Measurements from ENCODE around the gene METRNL.

METRNL gene

GRCh38 chr17:83092931-83093330 lies 13.5 kb downstream of the METRNL start:
- TF ChIP-seq CTCF (IDR thresholded peaks at IDR 0.05; ENCODE audit: low read depth, low read length): no peak
- no peak overlapping the region for H3K4me3 ChIP-seq (ENCODE audit: low read depth, low read length)

- H3K4me3 ChIP-seq (ENCODE audit: low read depth, low read length): no peak overlapping the region
- no peak for TF ChIP-seq CTCF (IDR thresholded peaks at IDR 0.05; ENCODE audit: low read depth, low read length)
These were observed 14.1 kb downstream of the METRNL start for GRCh38 chr17:83093506-83093905.

GRCh38 chr17:83094291-83094690 lies 14.9 kb downstream of the METRNL start:
- TF ChIP-seq CTCF (IDR thresholded peaks at IDR 0.05; ENCODE audit: low read depth, low read length): no peak
- H3K4me3 ChIP-seq (ENCODE audit: low read depth, low read length): no peak overlapping the region

- no peak for TF ChIP-seq CTCF (IDR thresholded peaks at IDR 0.05; ENCODE audit: low read depth, low read length)
These were observed 15.6 kb downstream of the METRNL start for GRCh38 chr17:83095016-83095415.

GRCh38 chr17:83096401-83097224 lies 17.2 kb downstream of the METRNL start:
- no peak for TF ChIP-seq CTCF (IDR thresholded peaks at IDR 0.05; ENCODE audit: low read depth, low read length)
- no peak overlapping the region for H3K4me3 ChIP-seq (ENCODE audit: low read depth, low read length)

More at GRCh38 chr17:83095016-83095415, 15.6 kb downstream of the METRNL start:
- H3K4me3 ChIP-seq (ENCODE audit: low read depth, low read length): no peak overlapping the region

- H3K4me3 ChIP-seq (ENCODE audit: low read depth, low read length): no peak overlapping the region
- TF ChIP-seq CTCF (IDR thresholded peaks at IDR 0.05; ENCODE audit: low read depth, low read length): no peak
These were observed 18.4 kb downstream of the METRNL start for GRCh38 chr17:83097831-83098230.

GRCh38 chr17:83098241-83099085 lies 19.1 kb downstream of the METRNL start:
- no peak overlapping the region for H3K4me3 ChIP-seq (ENCODE audit: low read depth, low read length)
- TF ChIP-seq CTCF (IDR thresholded peaks at IDR 0.05; ENCODE audit: low read depth, low read length): no peak

Data from WI38 (cell line).